Measurements from ENCODE around the gene MYRIP. TPM values are rescaled to one million over a fixed set of nuclear protein-coding genes. Genes with fewer than 3 reads are reported as not detected.

The MYRIP gene
- total RNA-seq, 1 experiment from 2014 or later, result 0.44 TPM

DNA sequence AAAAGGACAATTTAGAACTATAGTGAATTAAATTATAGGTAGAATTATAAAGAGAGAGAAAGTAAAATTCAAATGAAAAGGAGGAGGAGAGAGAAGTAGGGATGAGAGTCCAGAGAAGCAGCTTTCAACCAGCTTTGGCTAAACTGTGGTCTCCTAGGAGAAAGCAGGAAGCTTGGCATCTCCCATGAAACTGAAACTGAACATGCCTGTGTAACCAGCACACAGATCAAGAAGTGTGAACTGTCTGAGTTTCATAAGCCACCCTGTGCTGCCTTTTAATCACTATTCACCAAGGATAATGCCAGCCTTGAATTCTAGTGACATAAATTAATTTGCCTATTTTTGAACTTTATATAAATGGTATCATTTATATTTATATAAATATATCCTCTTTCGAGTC lies 128.5 kb downstream of the MYRIP start:
- intact Hi-C loops (cut with micrococcal nuclease), result no loop called here
- H3K9me3 ChIP-seq (ENCODE audit: control insufficient read depth in 1 of 2, insufficient read depth in 1 of 2, low read depth in 1 of 2, low read length in 2 of 2), result no peaks in the 10 kb centered on the region
- no TSS peak for BruUV-seq (replicated peaks)
- DNase-seq (ENCODE audit: low read depth, low spot score) (no peak), ATAC-seq (no peak)
- no peaks in the 10 kb centered on the region for H3K4me1 ChIP-seq (ENCODE audit: control insufficient read depth in 1 of 2, insufficient read depth in 2 of 2, low read length in 2 of 2)
- no peak overlapping the region for H2AFZ ChIP-seq (ENCODE audit: low read depth, low read length, poor library complexity, severe bottlenecking)
- ChIA-PET CTCF (no interaction called here), RAD21 (ENCODE audit: low non-redundant PET in 1 of 2, low total read pairs in 2 of 2, uncharacterized antibody in 2 of 2, unreplicated experiment in 2 of 2) (no interaction called here), POLR2A (no interaction called here)
- no peaks in the 10 kb centered on the region for H3K79me2 ChIP-seq (ENCODE audit: insufficient read depth, low read length)
- H3K9me2 ChIP-seq (ENCODE audit: insufficient read depth), result no peaks in the 10 kb centered on the region
- H3K9ac ChIP-seq (ENCODE audit: low read length), result no peak overlapping the region
- H3K27me3 ChIP-seq (ENCODE audit: insufficient read depth, low read length), result peaks cover 4% of the 10 kb centered on the region; the same call in 1 of the 2 replicates
- H4K20me1 ChIP-seq (ENCODE audit: insufficient read depth), result no peaks in the 10 kb centered on the region
- H3K36me3 ChIP-seq (ENCODE audit: control insufficient read depth in 1 of 2, insufficient read depth in 2 of 2, low read length in 2 of 2), result no peaks in the 10 kb centered on the region
- H3K27ac ChIP-seq (ENCODE audit: low read depth, low read length), result no peak overlapping the region
- no peak overlapping the region for H3K4me2 ChIP-seq (ENCODE audit: low read length)
- H3K4me3 ChIP-seq (replicated peaks in 1 of 2; ENCODE audit: low read depth in 1 of 2, low read length in 2 of 2), result no peak overlapping the region
- TF ChIP-seq CEBPB (IDR thresholded peaks at IDR 0.05; ENCODE audit: low read depth) (no peak), EGR1 (IDR thresholded peaks at IDR 0.05; ENCODE audit: low read depth) (no peak), YY1 (IDR thresholded peaks at IDR 0.05; ENCODE audit: extremely low read depth, insufficient replicate concordance, low read depth, low read length) (no peak), ZNF274 (IDR thresholded peaks at IDR 0.05; ENCODE audit: low read depth, low read length) (no peak), SIN3A (IDR thresholded peaks at IDR 0.05; ENCODE audit: low read depth) (no peak), ATF3 (IDR thresholded peaks at IDR 0.05) (no peak), POLR2A (IDR thresholded peaks at IDR 0.05; ENCODE audit: borderline replicate concordance, extremely low read depth, insufficient read depth, insufficient read length) (no peak), EZH2phosphoT487 (IDR thresholded peaks at IDR 0.05; ENCODE audit: borderline replicate concordance) (no peak)
- TF ChIP-seq, protein P1, sequence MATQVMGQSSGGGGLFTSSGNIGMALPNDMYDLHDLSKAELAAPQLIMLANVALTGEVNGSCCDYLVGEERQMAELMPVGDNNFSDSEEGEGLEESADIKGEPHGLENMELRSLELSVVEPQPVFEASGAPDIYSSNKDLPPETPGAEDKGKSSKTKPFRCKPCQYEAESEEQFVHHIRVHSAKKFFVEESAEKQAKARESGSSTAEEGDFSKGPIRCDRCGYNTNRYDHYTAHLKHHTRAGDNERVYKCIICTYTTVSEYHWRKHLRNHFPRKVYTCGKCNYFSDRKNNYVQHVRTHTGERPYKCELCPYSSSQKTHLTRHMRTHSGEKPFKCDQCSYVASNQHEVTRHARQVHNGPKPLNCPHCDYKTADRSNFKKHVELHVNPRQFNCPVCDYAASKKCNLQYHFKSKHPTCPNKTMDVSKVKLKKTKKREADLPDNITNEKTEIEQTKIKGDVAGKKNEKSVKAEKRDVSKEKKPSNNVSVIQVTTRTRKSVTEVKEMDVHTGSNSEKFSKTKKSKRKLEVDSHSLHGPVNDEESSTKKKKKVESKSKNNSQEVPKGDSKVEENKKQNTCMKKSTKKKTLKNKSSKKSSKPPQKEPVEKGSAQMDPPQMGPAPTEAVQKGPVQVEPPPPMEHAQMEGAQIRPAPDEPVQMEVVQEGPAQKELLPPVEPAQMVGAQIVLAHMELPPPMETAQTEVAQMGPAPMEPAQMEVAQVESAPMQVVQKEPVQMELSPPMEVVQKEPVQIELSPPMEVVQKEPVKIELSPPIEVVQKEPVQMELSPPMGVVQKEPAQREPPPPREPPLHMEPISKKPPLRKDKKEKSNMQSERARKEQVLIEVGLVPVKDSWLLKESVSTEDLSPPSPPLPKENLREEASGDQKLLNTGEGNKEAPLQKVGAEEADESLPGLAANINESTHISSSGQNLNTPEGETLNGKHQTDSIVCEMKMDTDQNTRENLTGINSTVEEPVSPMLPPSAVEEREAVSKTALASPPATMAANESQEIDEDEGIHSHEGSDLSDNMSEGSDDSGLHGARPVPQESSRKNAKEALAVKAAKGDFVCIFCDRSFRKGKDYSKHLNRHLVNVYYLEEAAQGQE (IDR thresholded peaks at IDR 0.05; ENCODE audit: low read depth), result no peak

All from HCT116 (cell line).